ENCODE measurements around the gene MIPOL1. TPM values are rescaled to one million over a fixed set of nuclear protein-coding genes. Genes with fewer than 3 reads are reported as not detected.

Gene MIPOL1
- total RNA-seq, 2 experiments from 2014 or later = not detected

- H3K9me2 ChIP-seq (ENCODE audit: insufficient read depth, low read length) = no peaks in the 10 kb centered on the region
- DNase-seq (ENCODE audit: low spot score) = no peak
- no peaks in the 10 kb centered on the region for H3K4me1 ChIP-seq (ENCODE audit: insufficient read depth, low read length, poor library complexity, severe bottlenecking)
- no peaks in the 10 kb centered on the region for H4K20me1 ChIP-seq (ENCODE audit: insufficient read depth, low read length)
- CTCF ChIA-PET (ENCODE audit: unreplicated experiment) = no interaction called here
- no peaks in the 10 kb centered on the region for H3K79me2 ChIP-seq (ENCODE audit: insufficient read depth, low read depth, low read length)
- H3K9me3 ChIP-seq (ENCODE audit: low read length) = no peaks in the 10 kb centered on the region
- intact Hi-C loops (cut with micrococcal nuclease; ENCODE audit: unreplicated experiment) = no loop called here
- H3K4me3 ChIP-seq (ENCODE audit: low read depth, low read length, poor library complexity, severe bottlenecking) = no peak overlapping the region
- no peak overlapping the region for H2AFZ ChIP-seq (ENCODE audit: low read length)
- POLR2A ChIA-PET = interaction anchor here (0.6 kb wide), 1 partner anchor 316 kb away, joined by 4 read pairs; no protein-coding TSS in a partner anchor
- no peaks in the 10 kb centered on the region for H3K36me3 ChIP-seq (ENCODE audit: insufficient read depth, low read length)
- TF ChIP-seq CTCF (conservative IDR thresholded peaks at IDR 0.05; ENCODE audit: low read length) = no peak
- no peak for TF ChIP-seq EZH2phosphoT487 (IDR thresholded peaks at IDR 0.05; ENCODE audit: borderline replicate concordance, low read depth, low read length)
- no peak overlapping the region for H3K4me2 ChIP-seq (ENCODE audit: low read length)
- no TSS peak for BruUV-seq (replicated peaks)
- H3K27ac ChIP-seq (ENCODE audit: low read depth, low read length, poor library complexity, severe bottlenecking) = no peak overlapping the region
These were observed 310.8 kb downstream of the MIPOL1 start for GRCh38 chr14:37508503-37508902.

GRCh38 chr14:37512173-37512572 lies 314.4 kb downstream of the MIPOL1 start:
- H3K4me1 ChIP-seq (ENCODE audit: insufficient read depth, low read length, poor library complexity, severe bottlenecking) = no peaks in the 10 kb centered on the region
- no peak overlapping the region for H3K4me3 ChIP-seq (ENCODE audit: low read depth, low read length, poor library complexity, severe bottlenecking)
- no TSS peak for BruUV-seq (replicated peaks)
- H4K20me1 ChIP-seq (ENCODE audit: insufficient read depth, low read length) = no peaks in the 10 kb centered on the region
- no peaks in the 10 kb centered on the region for H3K9me2 ChIP-seq (ENCODE audit: insufficient read depth, low read length)
- H3K4me2 ChIP-seq (ENCODE audit: low read length) = no peak overlapping the region
- H3K9me3 ChIP-seq (ENCODE audit: low read length) = no peaks in the 10 kb centered on the region
- TF ChIP-seq EZH2phosphoT487 (IDR thresholded peaks at IDR 0.05; ENCODE audit: borderline replicate concordance, low read depth, low read length) (no peak), CTCF (conservative IDR thresholded peaks at IDR 0.05; ENCODE audit: low read length) (no peak)
- ChIA-PET CTCF (ENCODE audit: unreplicated experiment) (no interaction called here), POLR2A (no interaction called here)
- no peaks in the 10 kb centered on the region for H3K79me2 ChIP-seq (ENCODE audit: insufficient read depth, low read depth, low read length)
- no peak overlapping the region for H3K27ac ChIP-seq (ENCODE audit: low read depth, low read length, poor library complexity, severe bottlenecking)
- H3K36me3 ChIP-seq (ENCODE audit: insufficient read depth, low read length) = no peaks in the 10 kb centered on the region
- DNase-seq (ENCODE audit: low spot score) = no peak
- intact Hi-C loops (cut with micrococcal nuclease; ENCODE audit: unreplicated experiment) = no loop called here
- no peak overlapping the region for H2AFZ ChIP-seq (ENCODE audit: low read length)

- Histone ChIP-seq H3K9me3 (ENCODE audit: low read length) (no peaks in the 10 kb centered on the region), H2AFZ (ENCODE audit: low read length) (no peak overlapping the region), H3K4me1 (ENCODE audit: insufficient read depth, low read length, poor library complexity, severe bottlenecking) (no peaks in the 10 kb centered on the region), H4K20me1 (ENCODE audit: insufficient read depth, low read length) (no peaks in the 10 kb centered on the region), H3K36me3 (ENCODE audit: insufficient read depth, low read length) (no peaks in the 10 kb centered on the region), H3K4me2 (ENCODE audit: low read length) (no peak overlapping the region), H3K4me3 (ENCODE audit: low read depth, low read length, poor library complexity, severe bottlenecking) (no peak overlapping the region), H3K79me2 (ENCODE audit: insufficient read depth, low read depth, low read length) (no peaks in the 10 kb centered on the region), H3K27ac (ENCODE audit: low read depth, low read length, poor library complexity, severe bottlenecking) (no peak overlapping the region), H3K9me2 (ENCODE audit: insufficient read depth, low read length) (no peaks in the 10 kb centered on the region)
- no peak for DNase-seq (ENCODE audit: low spot score)
- TF ChIP-seq EZH2phosphoT487 (IDR thresholded peaks at IDR 0.05; ENCODE audit: borderline replicate concordance, low read depth, low read length) (no peak), CTCF (conservative IDR thresholded peaks at IDR 0.05; ENCODE audit: low read length) (no peak)
- intact Hi-C loops (cut with micrococcal nuclease; ENCODE audit: unreplicated experiment) = no loop called here
- BruUV-seq (replicated peaks) = no TSS peak
- POLR2A ChIA-PET = no interaction called here
- CTCF ChIA-PET (ENCODE audit: unreplicated experiment) = no interaction called here
These were observed 318.0 kb downstream of the MIPOL1 start for GRCh38 chr14:37515771-37516170.
